WTC11 (cell line): Measurements from ENCODE around the gene KCTD16. TPM values are rescaled to one million over a fixed set of nuclear protein-coding genes. Genes with fewer than 3 reads are reported as not detected.

Experiments
- ATAC-seq: fragments of 200-7000 bp; cut with Tn5 transposase; 2 replicates; pipeline ENCODE4 v1.10.0; 2021; ENCODE audit warnings: mild to moderate bottlenecking, moderate library complexity
- CTCF ChIA-PET: fragments of 300-600 bp; sonication (Branson Sonifier 250); formaldehyde crosslinking; loops from one replicate; lab custom pipeline; 2021; ENCODE audit warnings: antibody characterized with exemption; lab: Charles Lee
- POLR2A ChIA-PET: fragments of 350-600 bp; sonication (Branson Sonifier 250); formaldehyde crosslinking; loops from one replicate; lab custom pipeline; 2021; ENCODE audit warnings: antibody characterized with exemption; lab: Charles Lee
- DNase-seq: peaks from one replicate; pipeline ENCODE4 v3.0.0; 2021; ENCODE audit warnings: low spot score
- H3K27ac Mint-ChIP-seq: 2 replicates; pipeline ENCODE4 v1.8.0; 2021; ENCODE audit warnings: mixed read lengths
- H3K27me3 Mint-ChIP-seq: 2 replicates; pipeline ENCODE4 v1.8.0; 2021; ENCODE audit warnings: low read depth, mild to moderate bottlenecking, moderate library complexity, mixed read lengths
- H3K36me3 Mint-ChIP-seq: 2 replicates; pipeline ENCODE4 v1.8.0; 2021; ENCODE audit warnings: mixed read lengths
- H3K4me1 Mint-ChIP-seq: 2 replicates; pipeline ENCODE4 v1.8.0; 2022; ENCODE audit warnings: mixed read lengths
- H3K4me3 Mint-ChIP-seq: 2 replicates; pipeline ENCODE4 v1.8.0; 2021; ENCODE audit warnings: mild to moderate bottlenecking, moderate library complexity, mixed read lengths
- H3K9me3 Mint-ChIP-seq: 2 replicates; pipeline ENCODE4 v1.8.0; 2021; ENCODE audit warnings: mixed read lengths
- CREB1 ChIP-seq: sonication (generic); formaldehyde crosslinking; IDR thresholded peaks from 2 replicates; pipeline ENCODE4 v1.8.0; 2023; ENCODE audit warnings: mild to moderate bottlenecking, missing genetic modification reagents
- ERG ChIP-seq: fragments of 250-450 bp; sonication (Bioruptor Pico); IDR thresholded peaks from 2 replicates; pipeline ENCODE4 v1.8.0; 2021; ENCODE audit warnings: mild to moderate bottlenecking
- FOXJ3 ChIP-seq: sonication (generic); formaldehyde crosslinking; IDR thresholded peaks from 2 replicates; pipeline ENCODE4 v1.9.0; 2021; ENCODE audit warnings: missing genetic modification reagents, mild to moderate bottlenecking, borderline replicate concordance
- FOXP4 ChIP-seq: sonication (generic); formaldehyde crosslinking; IDR thresholded peaks from 2 replicates; pipeline ENCODE4 v1.8.0; 2022; ENCODE audit warnings: mild to moderate bottlenecking, missing genetic modification reagents
- GTF2I ChIP-seq: fragments of 250-450 bp; sonication (Bioruptor Pico); conservative IDR thresholded peaks from 2 replicates; pipeline ENCODE4 v1.4.0; 2021; ENCODE audit warnings: mild to moderate bottlenecking
- JAZF1 ChIP-seq: fragments of 250-450 bp; sonication (Bioruptor Pico); IDR thresholded peaks from 2 replicates; pipeline ENCODE4 v1.9.0; 2021; ENCODE audit warnings: moderate library complexity, mild to moderate bottlenecking, inconsistent platforms
- MLX ChIP-seq: sonication (generic); formaldehyde crosslinking; IDR thresholded peaks from 2 replicates; pipeline ENCODE4 v1.8.1; 2023; ENCODE audit warnings: mild to moderate bottlenecking, missing genetic modification reagents, moderate library complexity
- NFE2L1 ChIP-seq: sonication (generic); formaldehyde crosslinking; IDR thresholded peaks from 2 replicates; pipeline ENCODE4 v1.8.1; 2023; ENCODE audit warnings: missing genetic modification reagents
- OVOL2 ChIP-seq: fragments of 250-450 bp; sonication (Bioruptor Pico); IDR thresholded peaks from 2 replicates; pipeline ENCODE4 v1.9.0; 2021; ENCODE audit warnings: mild to moderate bottlenecking, borderline replicate concordance
- PRDM15 ChIP-seq: sonication (generic); formaldehyde crosslinking; IDR thresholded peaks from 2 replicates; pipeline ENCODE4 v1.8.0; 2022; ENCODE audit warnings: missing genetic modification reagents
- STAT6 ChIP-seq: sonication (generic); formaldehyde crosslinking; conservative IDR thresholded peaks from 2 replicates; pipeline ENCODE4 v1.8.1; 2023; ENCODE audit warnings: mild to moderate bottlenecking, low read depth, missing genetic modification reagents, moderate library complexity
- ZNF396 ChIP-seq: fragments of 250-450 bp; sonication (Bioruptor Pico); IDR thresholded peaks from 2 replicates; pipeline ENCODE4 v1.8.0; 2021; ENCODE audit warnings: mild to moderate bottlenecking, moderate library complexity, borderline replicate concordance
- ZNF416 ChIP-seq: fragments of 250-450 bp; sonication (Bioruptor Pico); IDR thresholded peaks from 2 replicates; pipeline ENCODE4 v1.9.0; 2021; ENCODE audit warnings: mild to moderate bottlenecking, inconsistent platforms
- ZNF425 ChIP-seq: fragments of 250-450 bp; sonication (Bioruptor Pico); conservative IDR thresholded peaks from 2 replicates; pipeline ENCODE4 v1.9.0; 2021; ENCODE audit warnings: mild to moderate bottlenecking
- total RNA-seq: library from RNA; stranded (reverse); gene quantifications from 3 replicates; pipeline ENCODE4 v1.2.3, GENCODE V29; 2021
- TF ChIP-seq, protein P1 (sequence below): fragments of 250-450 bp; sonication (Bioruptor Pico); IDR thresholded peaks from 2 replicates; pipeline ENCODE4 v1.9.0; 2021; ENCODE audit warnings: mild to moderate bottlenecking

The KCTD16 gene
- total RNA-seq, 1 experiment from 2014 or later = 0.20 TPM

DNA sequence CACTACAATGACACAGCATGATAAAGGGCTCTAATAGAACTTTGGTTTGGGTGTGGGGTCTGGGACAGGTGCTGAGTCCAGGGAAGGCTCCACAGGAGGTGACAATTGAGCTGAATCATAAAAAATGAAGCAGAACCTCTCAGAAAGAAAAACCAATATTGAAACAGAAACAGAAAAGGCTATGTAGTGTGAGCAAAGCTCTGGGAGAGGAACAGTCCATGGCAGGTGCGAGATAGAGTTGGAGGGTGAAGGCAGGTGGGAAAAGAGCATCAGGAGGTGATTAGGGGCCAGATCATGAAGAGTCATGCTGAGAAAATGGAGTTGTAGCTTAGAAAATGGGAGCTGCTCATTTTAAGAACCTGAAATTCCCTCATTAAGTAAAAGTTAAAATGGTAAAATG lies 164.9 kb downstream of the KCTD16 start (continued):
- TF ChIP-seq OVOL2 (CRISPR knock-in tag) = no peak
- no peak for TF ChIP-seq ZNF425 (CRISPR knock-in tag)
- no peak for TF ChIP-seq FOXP4 (CRISPR knock-in tag)
- TF ChIP-seq MLX (CRISPR knock-in tag) = no peak
- TF ChIP-seq ERG (CRISPR knock-in tag) = no peak
- no peak for TF ChIP-seq GTF2I (CRISPR knock-in tag)
- TF ChIP-seq, all 79 proteins: peak for 0

GRCh38 chr5:144336191-144336961 lies 165.7 kb downstream of the KCTD16 start:
- Mint-ChIP-seq H3K9me3 (no peaks in the 10 kb centered on the region), H3K4me1 (no peaks in the 10 kb centered on the region), H3K36me3 (no peaks in the 10 kb centered on the region)
- TF ChIP-seq ZNF416 (CRISPR knock-in tag) (no peak), PRDM15 (CRISPR knock-in tag) (no peak)
- TF ChIP-seq, all 79 proteins: peak for 0
- peaks cover 45% of the 10 kb centered on the region for H3K27me3 Mint-ChIP-seq
- no peak overlapping the region for H3K27ac Mint-ChIP-seq
- ChIA-PET POLR2A (no interaction called here), CTCF (interaction anchor here (1.1 kb wide), 1 partner anchor 901 kb away, joined by 3 read pairs; no protein-coding TSS in a partner anchor)
- no peak for ATAC-seq
- H3K4me3 Mint-ChIP-seq = no peak overlapping the region
- no peak for DNase-seq

GRCh38 chr5:144352330-144352729 lies 181.7 kb downstream of the KCTD16 start:
- TF ChIP-seq ZNF396 (CRISPR knock-in tag) (no peak), CREB1 (no peak), JAZF1 (CRISPR knock-in tag) (no peak), NFE2L1 (no peak), STAT6 (no peak), FOXJ3 (no peak)
- TF ChIP-seq, protein P1, sequence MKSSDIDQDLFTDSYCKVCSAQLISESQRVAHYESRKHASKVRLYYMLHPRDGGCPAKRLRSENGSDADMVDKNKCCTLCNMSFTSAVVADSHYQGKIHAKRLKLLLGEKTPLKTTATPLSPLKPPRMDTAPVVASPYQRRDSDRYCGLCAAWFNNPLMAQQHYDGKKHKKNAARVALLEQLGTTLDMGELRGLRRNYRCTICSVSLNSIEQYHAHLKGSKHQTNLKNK (CRISPR knock-in tag) = no peak

More at GRCh38 chr5:144352330-144352729, 181.7 kb downstream of the KCTD16 start:
- no peak overlapping the region for H3K4me3 Mint-ChIP-seq
- H3K36me3 Mint-ChIP-seq = no peaks in the 10 kb centered on the region
- no peak for DNase-seq
- ChIA-PET POLR2A (no interaction called here), CTCF (no interaction called here)
- H3K27me3 Mint-ChIP-seq = peaks cover 98% of the 10 kb centered on the region
- ATAC-seq = no peak
- no peak overlapping the region for H3K27ac Mint-ChIP-seq
- H3K9me3 Mint-ChIP-seq = no peaks in the 10 kb centered on the region
- peaks cover 24% of the 10 kb centered on the region for H3K4me1 Mint-ChIP-seq
